Measurements from ENCODE around the gene PCYT2.

DNA sequence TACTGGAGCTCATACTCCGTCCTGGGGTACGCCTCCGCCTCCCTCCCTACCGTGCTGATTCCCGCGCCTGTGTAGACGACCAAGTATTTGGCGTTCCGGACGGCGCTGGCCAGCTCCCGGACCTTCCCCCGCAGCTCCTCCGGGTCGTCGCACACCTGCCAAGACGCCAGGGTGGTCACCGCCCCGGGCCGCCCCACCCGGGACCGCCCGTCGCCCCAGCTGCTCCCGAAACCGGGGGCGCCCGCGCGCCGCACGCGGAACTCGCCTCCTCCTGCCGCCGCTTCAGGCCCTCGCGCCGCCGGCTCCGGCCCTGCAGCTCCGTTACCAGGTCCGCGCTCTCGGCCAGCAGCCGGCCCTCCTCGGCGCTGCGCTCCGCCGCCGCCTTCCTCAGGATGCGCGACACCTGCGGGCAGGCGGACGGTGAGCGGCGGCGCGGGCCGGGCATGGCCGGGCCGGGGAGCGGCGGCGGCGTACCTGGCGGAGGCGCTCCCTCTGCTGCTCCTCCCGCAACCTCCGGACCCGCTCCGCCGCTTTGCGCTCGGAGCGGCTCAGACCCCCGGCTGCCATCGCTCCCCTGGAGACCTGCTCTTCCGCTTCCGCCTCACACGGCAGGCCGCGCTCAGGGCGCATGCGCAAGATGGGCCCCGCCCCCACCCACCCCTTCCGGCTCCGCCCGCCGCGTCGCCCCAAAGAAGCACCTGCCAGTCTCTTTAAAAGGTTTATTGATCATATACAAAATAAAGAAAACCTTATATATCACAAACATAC is 6.5 kb upstream of the PCYT2 start, which contains the start of gene SIRT7:
- TF ChIP-seq, protein P1, sequence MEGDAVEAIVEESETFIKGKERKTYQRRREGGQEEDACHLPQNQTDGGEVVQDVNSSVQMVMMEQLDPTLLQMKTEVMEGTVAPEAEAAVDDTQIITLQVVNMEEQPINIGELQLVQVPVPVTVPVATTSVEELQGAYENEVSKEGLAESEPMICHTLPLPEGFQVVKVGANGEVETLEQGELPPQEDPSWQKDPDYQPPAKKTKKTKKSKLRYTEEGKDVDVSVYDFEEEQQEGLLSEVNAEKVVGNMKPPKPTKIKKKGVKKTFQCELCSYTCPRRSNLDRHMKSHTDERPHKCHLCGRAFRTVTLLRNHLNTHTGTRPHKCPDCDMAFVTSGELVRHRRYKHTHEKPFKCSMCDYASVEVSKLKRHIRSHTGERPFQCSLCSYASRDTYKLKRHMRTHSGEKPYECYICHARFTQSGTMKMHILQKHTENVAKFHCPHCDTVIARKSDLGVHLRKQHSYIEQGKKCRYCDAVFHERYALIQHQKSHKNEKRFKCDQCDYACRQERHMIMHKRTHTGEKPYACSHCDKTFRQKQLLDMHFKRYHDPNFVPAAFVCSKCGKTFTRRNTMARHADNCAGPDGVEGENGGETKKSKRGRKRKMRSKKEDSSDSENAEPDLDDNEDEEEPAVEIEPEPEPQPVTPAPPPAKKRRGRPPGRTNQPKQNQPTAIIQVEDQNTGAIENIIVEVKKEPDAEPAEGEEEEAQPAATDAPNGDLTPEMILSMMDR (IDR thresholded peaks at IDR 0.05): no peak
- no peak for TF ChIP-seq POLR2A (IDR thresholded peaks at IDR 0.05; ENCODE audit: low read depth)
- peak; percentile 78 to 84 for TF ChIP-seq POLR2AphosphoS5 (IDR thresholded peaks at IDR 0.05)

Data from esophagus muscularis mucosa (tissue), 3 donors.